GM18511 (cell line): ENCODE data around the gene FAM83G.
A peak's percentile ranks its signal among the peaks of the same experiment; 100 is the strongest.
"Not testable (repeated sequence)": the region's sequence is repeated elsewhere in the genome, so short reads cannot be mapped to it uniquely, and the experiment has no call there.

Experiments
- ATAC-seq: cut with Tn5 transposase; IDR thresholded peaks from one replicate; pipeline ENCODE4 v1.9.1; 2021; ENCODE audit warnings: mild to moderate bottlenecking, moderate library complexity; ENCODE audit not compliant: unreplicated experiment

Gene FAM83G

DNA sequence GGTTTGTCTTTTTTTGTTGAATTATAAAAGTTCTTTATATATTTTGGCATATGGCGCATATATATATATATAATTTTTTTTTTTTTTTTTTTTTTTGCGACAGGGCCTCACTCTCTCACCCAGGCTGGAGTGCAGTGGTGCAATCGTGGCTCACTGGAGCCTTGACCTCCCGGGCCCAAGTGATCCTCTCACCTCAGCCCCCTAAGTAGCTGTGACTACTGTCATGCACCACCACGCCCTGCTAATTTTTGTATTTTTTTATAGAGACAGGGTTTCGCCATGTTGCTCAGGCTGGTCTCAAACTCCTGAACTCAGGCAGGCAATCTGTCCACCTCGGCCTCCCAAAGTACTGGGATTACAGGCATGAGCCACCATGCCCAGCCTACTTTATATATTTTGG lies 82.0 kb downstream of the FAM83G start:
- ATAC-seq: not testable (repeated sequence)

DNA sequence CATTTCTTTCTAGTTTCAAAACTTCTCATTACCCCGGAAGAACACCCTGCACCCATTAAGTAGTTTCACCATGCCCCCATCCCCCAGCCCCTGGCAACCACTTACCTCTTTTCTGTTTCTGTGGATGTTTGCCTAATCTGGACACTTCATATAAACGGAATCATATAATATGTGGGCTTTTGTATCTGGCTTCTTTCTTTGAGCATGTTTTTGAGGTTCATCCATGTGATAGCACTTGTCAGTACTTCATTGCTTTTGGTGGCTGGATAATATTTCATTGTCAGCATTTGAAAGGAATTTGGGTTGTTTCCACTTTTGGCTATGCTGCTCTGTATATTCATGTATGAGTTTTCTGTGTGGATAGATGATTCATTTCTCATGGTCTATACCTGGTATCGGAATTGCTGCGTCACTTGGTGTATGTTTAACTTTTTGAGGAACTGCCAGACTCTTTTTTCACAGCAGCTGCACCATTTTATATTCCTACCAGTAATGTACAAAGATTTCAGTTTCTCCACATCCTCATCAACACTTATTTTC lies 82.6 kb downstream of the FAM83G start:
- ATAC-seq: peak; percentile 81

DNA sequence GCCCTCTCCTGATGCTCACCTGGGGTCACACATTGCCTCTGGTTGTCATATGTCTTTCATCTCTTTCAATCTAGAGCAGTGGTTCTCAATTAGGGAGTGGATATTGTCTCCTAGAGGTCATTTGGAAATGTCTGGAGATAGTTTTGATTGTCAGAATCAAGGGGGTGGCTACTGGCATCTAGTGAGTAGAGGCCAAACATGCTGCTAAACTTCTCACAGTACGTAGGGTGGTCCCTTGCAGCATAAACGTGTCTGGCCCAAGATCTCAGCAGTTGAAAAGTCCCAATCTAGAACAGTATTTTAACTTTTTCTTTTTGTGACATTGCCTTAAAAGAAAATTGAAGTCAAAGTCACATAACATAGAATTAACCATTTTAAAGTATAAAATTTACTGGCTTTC lies 83.1 kb downstream of the FAM83G start:
- no peak for ATAC-seq

DNA sequence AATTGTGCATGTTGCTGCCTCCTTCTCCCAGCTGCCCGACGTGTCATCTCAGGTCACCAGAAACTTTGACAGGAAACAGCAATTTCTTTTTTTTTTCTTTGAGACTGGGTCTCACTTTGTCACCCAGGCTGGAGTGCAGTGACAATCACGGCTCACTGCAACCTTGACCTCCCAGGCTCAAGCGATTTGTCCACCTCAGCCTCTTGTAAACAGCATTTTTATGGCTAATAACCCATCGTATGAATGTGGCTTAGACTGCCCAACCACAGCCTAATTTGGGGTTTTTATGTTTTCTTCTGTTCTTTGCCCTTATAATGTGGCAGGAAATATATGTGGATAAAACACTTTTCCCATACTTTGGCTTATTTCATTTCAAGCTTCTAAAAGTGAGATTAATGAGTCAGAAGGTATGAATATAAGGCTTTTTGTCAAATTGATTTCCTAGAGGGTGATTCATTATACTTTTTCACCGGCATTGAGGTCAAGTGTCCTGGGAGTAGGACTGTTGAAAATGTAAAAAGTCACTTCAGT lies 83.6 kb downstream of the FAM83G start:
- ATAC-seq: no peak

DNA sequence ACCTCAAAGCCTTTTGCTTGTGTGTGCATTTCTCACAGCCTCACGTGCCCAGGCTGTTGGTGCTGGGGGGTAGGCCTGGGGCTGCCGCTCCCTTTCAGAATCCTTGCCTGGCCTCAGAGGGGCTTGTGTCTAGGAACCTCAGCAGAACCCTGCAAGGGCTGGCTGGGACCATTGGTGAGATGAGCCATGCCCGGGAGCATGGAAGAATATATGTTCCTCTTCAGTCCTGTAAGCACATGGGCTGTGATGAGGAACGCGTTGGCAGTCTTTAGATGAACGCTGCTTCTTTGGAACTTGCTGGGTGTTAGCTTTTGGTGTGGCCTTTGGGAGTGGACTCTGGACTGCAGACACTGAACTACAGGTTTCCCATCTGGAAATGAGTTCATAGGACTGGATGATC lies 84.6 kb downstream of the FAM83G start:
- ATAC-seq: no peak
